ENCODE results near the gene SPTBN1. TPM values are rescaled to one million over a fixed set of nuclear protein-coding genes. Genes with fewer than 3 reads are reported as not detected.

SPTBN1 gene
- total RNA-seq, 1 experiment from 2014 or later: 202 TPM

GRCh38 chr2:54677476-54678265, 221.5 kb downstream of the SPTBN1 start:
- Histone ChIP-seq H3K36me3 (ENCODE audit: low read depth, low read length) (no peaks in the 10 kb centered on the region), H2AFZ (ENCODE audit: low read length) (no peak overlapping the region), H3K4me2 (ENCODE audit: low read length) (no peak overlapping the region), H3K4me1 (ENCODE audit: insufficient read depth, low read length) (peaks cover 16% of the 10 kb centered on the region), H3K27ac (ENCODE audit: low read length) (no peak overlapping the region), H3K4me3 (ENCODE audit: low read length) (no peak overlapping the region), H3K9me2 (replicated peaks; ENCODE audit: low read length) (no peaks in the 10 kb centered on the region), H3K27me3 (ENCODE audit: low read length) (no peaks in the 10 kb centered on the region), H3K79me2 (ENCODE audit: low read length) (no peaks in the 10 kb centered on the region), H3F3A (ENCODE audit: low read length, unreplicated experiment) (no peaks in the 10 kb centered on the region), H4K20me1 (ENCODE audit: low read length) (no peaks in the 10 kb centered on the region), H3K9me3 (ENCODE audit: low read length) (no peaks in the 10 kb centered on the region), H3K9ac (ENCODE audit: low read length) (no peak overlapping the region)
- no peak for DNase-seq
- intact Hi-C loops (cut with micrococcal nuclease): no loop called here
- TF ChIP-seq EZH2phosphoT487 (IDR thresholded peaks at IDR 0.05; ENCODE audit: borderline replicate concordance, low read length): no peak
- no peak for TF ChIP-seq CTCF (conservative IDR thresholded peaks at IDR 0.05; ENCODE audit: low read depth, low read length)
- TF ChIP-seq EZH2 (IDR thresholded peaks at IDR 0.05; ENCODE audit: low read length, unreplicated experiment): no peak
- ChIA-PET POLR2A (ENCODE audit: unreplicated experiment) (interaction anchor here (0.7 kb wide), 1 partner anchor 755 kb away, joined by 6 read pairs; no protein-coding TSS in a partner anchor), CTCF (interaction anchor here (0.5 kb wide), 1 partner anchor 28 kb away, joined by 3 read pairs; no protein-coding TSS in a partner anchor)
- BruUV-seq (replicated peaks): no TSS peak
- ATAC-seq: no peak

- no peak overlapping the region for H3K9ac ChIP-seq (ENCODE audit: low read length)
- H3F3A ChIP-seq (ENCODE audit: low read length, unreplicated experiment): no peaks in the 10 kb centered on the region
- H2AFZ ChIP-seq (ENCODE audit: low read length): no peak overlapping the region
- H3K9me2 ChIP-seq (replicated peaks; ENCODE audit: low read length): no peaks in the 10 kb centered on the region
- H3K27ac ChIP-seq (ENCODE audit: low read length): no peak overlapping the region
- POLR2A ChIA-PET (ENCODE audit: unreplicated experiment): interaction anchor here (0.7 kb wide), 1 partner anchor 756 kb away, joined by 6 read pairs; no protein-coding TSS in a partner anchor
- CTCF ChIA-PET: no interaction called here
- H3K4me1 ChIP-seq (ENCODE audit: insufficient read depth, low read length): peaks cover 7% of the 10 kb centered on the region; the same call in 1 of the 2 replicates
- H4K20me1 ChIP-seq (ENCODE audit: low read length): no peaks in the 10 kb centered on the region
- H3K27me3 ChIP-seq (ENCODE audit: low read length): no peaks in the 10 kb centered on the region
- no TSS peak for BruUV-seq (replicated peaks)
- DNase-seq (no peak), ATAC-seq (no peak)
- TF ChIP-seq EZH2phosphoT487 (IDR thresholded peaks at IDR 0.05; ENCODE audit: borderline replicate concordance, low read length) (no peak), EZH2 (IDR thresholded peaks at IDR 0.05; ENCODE audit: low read length, unreplicated experiment) (no peak), CTCF (conservative IDR thresholded peaks at IDR 0.05; ENCODE audit: low read depth, low read length) (no peak)
- H3K4me2 ChIP-seq (ENCODE audit: low read length): no peak overlapping the region
- H3K36me3 ChIP-seq (ENCODE audit: low read depth, low read length): no peaks in the 10 kb centered on the region
- intact Hi-C loops (cut with micrococcal nuclease): no loop called here
- no peaks in the 10 kb centered on the region for H3K9me3 ChIP-seq (ENCODE audit: low read length)
- no peaks in the 10 kb centered on the region for H3K79me2 ChIP-seq (ENCODE audit: low read length)
- H3K4me3 ChIP-seq (ENCODE audit: low read length): no peak overlapping the region
These were observed 222.6 kb downstream of the SPTBN1 start for GRCh38 chr2:54678719-54679118.

Data from PC-3 (cell line).